OCI-LY3 (cell line): Measurements from ENCODE around the gene HPCAL1.
"Not testable (repeated sequence)": the region's sequence is repeated elsewhere in the genome, so short reads cannot be mapped to it uniquely, and the experiment has no call there.

Source experiments
- H2AFZ ChIP-seq: fragments of 200-600, 300-600 bp; shearing (Covaris generic); 2 replicates; pipeline ENCODE4 v1.6.0; 2014; ENCODE audit warnings: antibody characterized with exemption, low read depth, low read length
- H3K27ac ChIP-seq: fragments of 200-600, 300-600 bp; sonication (generic); 2 replicates; pipeline ENCODE4 v1.5.1; 2014; ENCODE audit warnings: mild to moderate bottlenecking, low read length, moderate library complexity, mixed read lengths
- H3K27me3 ChIP-seq: fragments of 200-600, 300-600 bp; sonication (generic); 2 replicates; pipeline ENCODE4 v1.6.1; 2014; ENCODE audit warnings: low read depth, low read length, mixed read lengths
- H3K36me3 ChIP-seq: fragments of 200-600, 300-600 bp; sonication (generic); replicated peaks from 2 replicates; pipeline ENCODE3; 2014; ENCODE audit warnings: low read depth, low read length, mixed read lengths
- H3K4me1 ChIP-seq: fragments of 300-600, 200-600 bp; sonication (generic); 2 replicates; pipeline ENCODE4 v1.6.1; 2014; ENCODE audit warnings: low read length, mixed read lengths
- H3K4me2 ChIP-seq: fragments of 200-600, 300-600 bp; sonication (generic); 2 replicates; pipeline ENCODE4 v1.6.1; 2014; ENCODE audit warnings: low read length, mixed read lengths
- H3K4me3 ChIP-seq: fragments of 300-600, 200-600 bp; sonication (generic); 2 replicates; pipeline ENCODE4 v1.5.1; 2014; ENCODE audit warnings: antibody characterized with exemption, mild to moderate bottlenecking, low read length, moderate library complexity
- H3K79me2 ChIP-seq: fragments of 300-600, 200-600 bp; shearing (Covaris generic); 2 replicates; pipeline ENCODE4 v1.6.1; 2014; ENCODE audit warnings: mild to moderate bottlenecking, low read length, mixed read lengths
- H3K9ac ChIP-seq: fragments of 300-600, 200-600 bp; shearing (Covaris generic); 2 replicates; pipeline ENCODE4 v1.6.0; 2014; ENCODE audit warnings: mild to moderate bottlenecking, low read length, moderate library complexity
- H3K9me3 ChIP-seq: fragments of 200-600, 300-600 bp; shearing (Covaris generic); 2 replicates; pipeline ENCODE4 v1.6.1; 2014; ENCODE audit warnings: low read length, mixed read lengths; ENCODE audit not compliant: insufficient read depth
- H4K20me1 ChIP-seq: fragments of 200-600, 300-600 bp; sonication (generic); 2 replicates; pipeline ENCODE4 v1.6.1; 2016; ENCODE audit warnings: low read length, mixed read lengths; ENCODE audit not compliant: insufficient read depth
- CTCF ChIP-seq: fragments of 200-600, 300-600 bp; sonication (generic); IDR thresholded peaks from 2 replicates; pipeline ENCODE4 v1.5.1; 2014; ENCODE audit warnings: antibody characterized with exemption, low read length, low read depth
- EZH2phosphoT487 ChIP-seq: fragments of 200-600 bp; shearing (Covaris generic); IDR thresholded peaks from 2 replicates; pipeline ENCODE4 v1.6.1; 2018; ENCODE audit warnings: antibody characterized with exemption, mixed run types, low read depth

Gene HPCAL1

GRCh38 chr2:10257500-10258147, 45.1 kb upstream of the HPCAL1 start:
- no peaks in the 10 kb centered on the region for H3K4me1 ChIP-seq
- TF ChIP-seq EZH2phosphoT487 (no peak), CTCF (no peak)
- no peaks in the 10 kb centered on the region for H3K9me3 ChIP-seq
- H3K36me3 ChIP-seq, result no peaks in the 10 kb centered on the region
- H3K4me3 ChIP-seq, result no peak overlapping the region
- peaks cover 7% of the 10 kb centered on the region for H3K27me3 ChIP-seq
- no peak overlapping the region for H2AFZ ChIP-seq
- no peak overlapping the region for H3K27ac ChIP-seq
- H3K4me2 ChIP-seq, result no peak overlapping the region
- H3K9ac ChIP-seq, result no peak overlapping the region
- no peaks in the 10 kb centered on the region for H3K79me2 ChIP-seq
- H4K20me1 ChIP-seq, result no peaks in the 10 kb centered on the region

DNA sequence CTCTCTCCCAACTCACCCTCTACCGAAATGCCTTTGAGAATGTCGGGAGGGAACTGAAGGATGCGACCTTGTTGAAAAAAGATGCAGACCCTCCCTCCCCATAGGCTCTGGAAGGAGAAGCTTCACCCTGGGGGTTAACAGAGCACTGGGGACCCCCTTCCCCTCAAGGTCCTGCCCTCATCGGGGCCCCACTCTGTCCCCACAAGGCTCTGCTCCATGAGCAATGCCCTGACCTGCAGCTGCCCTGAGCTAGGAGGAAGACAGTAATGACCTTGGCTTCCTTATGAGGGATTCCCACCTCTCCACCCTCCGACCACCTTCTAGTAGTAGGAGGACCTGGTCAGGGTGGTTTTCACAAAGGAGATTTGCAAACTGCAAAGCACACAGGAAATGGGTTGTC, 44.4 kb upstream of the HPCAL1 start:
- H3K4me1 ChIP-seq, result no peaks in the 10 kb centered on the region
- H3K27me3 ChIP-seq, result peaks cover 7% of the 10 kb centered on the region
- H3K9ac ChIP-seq, result no peak overlapping the region
- no peak overlapping the region for H3K27ac ChIP-seq
- no peak for TF ChIP-seq CTCF
- no peak for TF ChIP-seq EZH2phosphoT487
- H3K79me2 ChIP-seq, result no peaks in the 10 kb centered on the region
- no peak overlapping the region for H2AFZ ChIP-seq
- H3K4me3 ChIP-seq, result no peak overlapping the region
- H4K20me1 ChIP-seq, result no peaks in the 10 kb centered on the region
- no peak overlapping the region for H3K4me2 ChIP-seq
- no peaks in the 10 kb centered on the region for H3K9me3 ChIP-seq
- H3K36me3 ChIP-seq, result no peaks in the 10 kb centered on the region

DNA sequence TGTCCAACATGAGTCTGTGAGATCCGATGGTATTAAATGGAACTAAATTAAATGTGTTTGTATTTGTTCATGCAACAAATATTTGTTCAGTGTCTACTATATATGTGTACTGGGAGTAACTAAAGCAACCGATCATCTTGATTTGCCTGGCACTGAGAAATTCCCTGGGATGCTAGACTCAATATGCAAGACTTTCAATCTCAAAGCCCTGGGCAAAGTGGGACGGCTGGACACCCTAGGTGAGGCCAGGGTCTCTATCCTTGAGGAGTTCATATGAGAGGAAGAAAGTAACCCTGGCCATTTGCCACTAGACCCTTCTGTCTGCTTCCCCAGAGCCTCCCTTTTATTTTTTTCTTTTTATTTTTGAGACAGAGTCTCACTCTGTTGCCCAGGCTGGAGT, 44.0 kb upstream of the HPCAL1 start:
- H3K27me3 ChIP-seq, result peaks cover 7% of the 10 kb centered on the region
- no peak overlapping the region for H2AFZ ChIP-seq
- no peaks in the 10 kb centered on the region for H3K36me3 ChIP-seq
- TF ChIP-seq EZH2phosphoT487, result no peak
- no peak for TF ChIP-seq CTCF
- no peak overlapping the region for H3K27ac ChIP-seq
- H3K4me3 ChIP-seq, result no peak overlapping the region
- no peaks in the 10 kb centered on the region for H3K4me1 ChIP-seq
- H3K9me3 ChIP-seq, result no peaks in the 10 kb centered on the region
- H3K79me2 ChIP-seq, result no peaks in the 10 kb centered on the region
- H4K20me1 ChIP-seq, result no peaks in the 10 kb centered on the region
- H3K4me2 ChIP-seq, result no peak overlapping the region
- H3K9ac ChIP-seq, result no peak overlapping the region

- Histone ChIP-seq H3K9me3 (no peaks in the 10 kb centered on the region), H4K20me1 (no peaks in the 10 kb centered on the region), H3K36me3 (no peaks in the 10 kb centered on the region), H3K27ac (no peak overlapping the region), H3K4me1 (no peaks in the 10 kb centered on the region), H3K27me3 (peaks cover 7% of the 10 kb centered on the region), H3K9ac (no peak overlapping the region), H3K79me2 (no peaks in the 10 kb centered on the region), H3K4me3 (no peak overlapping the region), H3K4me2 (no peak overlapping the region), H2AFZ (no peak overlapping the region)
- TF ChIP-seq EZH2phosphoT487 (no peak), CTCF (no peak)
These were observed 42.6 kb upstream of the HPCAL1 start for GRCh38 chr2:10260130-10260529.

DNA sequence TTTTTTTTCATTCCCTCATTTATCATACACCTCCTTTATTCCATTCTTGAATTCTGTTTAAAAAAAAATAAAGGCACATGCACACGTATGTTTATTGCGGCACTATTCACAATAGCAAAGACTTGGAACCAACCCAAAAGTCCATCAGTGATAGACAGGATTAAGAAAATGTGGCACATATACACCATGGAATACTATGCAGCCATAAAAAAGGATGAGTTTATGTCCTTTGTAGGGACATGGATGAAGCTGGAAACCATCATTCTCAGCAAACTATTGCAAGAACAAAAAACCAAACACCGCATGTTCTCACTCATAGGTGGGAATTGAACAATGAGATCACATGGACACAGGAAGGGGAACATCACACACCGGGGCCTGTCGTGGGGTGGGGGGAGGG, 39.2 kb upstream of the HPCAL1 start:
- H3K36me3 ChIP-seq, H3K27ac ChIP-seq, H3K9me3 ChIP-seq, H3K4me3 ChIP-seq, H3K79me2 ChIP-seq, H3K4me1 ChIP-seq, H2AFZ ChIP-seq, H3K4me2 ChIP-seq, H4K20me1 ChIP-seq, H3K27me3 ChIP-seq, H3K9ac ChIP-seq: not testable (repeated sequence)
